NCI-H526 treated with DMSO at 0.1 percent for 48 hours (cell line): Measurements from ENCODE around the gene CST7.
"Not testable (repeated sequence)": the region's sequence is repeated elsewhere in the genome, so short reads cannot be mapped to it uniquely, and the experiment has no call there.

Experiments
- DNase-seq: peaks from one replicate; lab custom pipeline; 2025; lab: John Stamatoyannopoulos, UW

The CST7 gene

GRCh38 chr20:24986436-24987015 lies 37.5 kb downstream of the CST7 start:
- no peak for DNase-seq

DNA sequence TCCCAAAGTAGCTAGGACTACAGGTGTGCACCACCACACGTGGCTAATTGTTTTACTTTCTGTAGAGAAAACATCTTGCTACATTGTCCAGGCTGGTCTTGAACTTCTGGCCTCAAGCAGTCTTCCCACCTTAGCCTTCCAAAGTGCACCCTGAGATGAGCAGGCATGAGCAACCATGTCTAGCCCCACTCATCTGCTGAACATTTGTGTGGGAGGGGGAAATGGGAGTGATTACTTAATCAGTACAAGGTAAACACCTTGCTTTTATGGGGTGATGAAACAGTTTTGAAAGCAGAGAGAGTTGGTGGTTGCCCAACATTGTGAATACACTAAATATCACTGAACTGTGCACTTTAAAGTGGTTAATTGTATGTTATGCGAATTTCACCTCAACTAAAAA lies 38.2 kb downstream of the CST7 start:
- DNase-seq: no peak

- no peak for DNase-seq
These were observed 39.1 kb downstream of the CST7 start for GRCh38 chr20:24987873-24988835.

GRCh38 chr20:24989162-24989561 lies 40.1 kb downstream of the CST7 start:
- no peak for DNase-seq

DNA sequence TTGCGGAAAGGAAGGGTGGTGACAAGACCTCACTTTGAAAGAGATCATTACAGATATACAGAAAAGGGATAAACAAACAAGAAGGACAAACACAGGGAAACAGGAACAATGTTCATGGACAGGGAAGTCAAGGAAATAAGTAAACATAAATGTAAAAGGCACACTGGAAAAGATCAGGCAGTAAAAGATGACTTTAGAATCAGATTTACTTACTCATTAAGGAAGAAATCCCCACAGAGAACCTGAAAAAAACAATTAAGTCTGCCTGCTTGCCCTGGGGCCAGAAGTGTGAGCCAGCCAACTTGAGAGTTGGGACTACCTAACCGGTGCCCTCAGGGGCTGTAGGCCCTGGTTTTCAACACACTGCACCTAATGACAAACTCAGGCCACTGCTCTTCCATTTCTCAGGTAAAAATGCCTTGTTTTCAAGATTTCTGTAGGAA lies 41.8 kb downstream of the CST7 start:
- DNase-seq: no peak

DNA sequence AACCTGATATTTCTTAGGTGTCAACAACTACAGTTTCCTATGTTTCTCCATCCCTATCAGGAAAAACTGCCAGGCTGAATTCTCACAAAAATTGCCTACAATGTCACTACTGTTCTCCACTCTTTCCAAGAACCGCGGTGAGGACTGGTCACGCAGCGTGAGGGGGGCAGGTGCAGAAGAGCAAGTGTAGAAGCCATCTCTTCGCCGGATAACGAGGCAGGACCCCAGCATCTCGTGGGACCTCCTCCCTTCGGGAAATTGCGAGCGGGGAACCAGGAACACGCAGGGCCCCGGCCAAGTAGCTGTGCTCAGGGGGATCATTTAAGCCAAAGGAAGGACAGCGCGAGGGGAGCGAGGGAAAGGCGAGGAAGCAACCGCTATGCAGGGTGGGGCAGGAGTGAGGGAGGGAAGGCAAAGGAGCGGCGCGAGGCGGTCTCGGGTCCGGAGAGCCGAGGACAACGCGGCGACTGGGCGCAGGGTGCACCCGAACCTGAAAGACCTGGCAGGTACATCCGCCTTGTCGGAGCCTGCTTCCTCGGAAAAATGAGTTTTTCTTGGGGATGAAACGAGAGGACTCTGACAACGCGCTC lies 42.9 kb downstream of the CST7 start:
- DNase-seq: peak; percentile 55

DNA sequence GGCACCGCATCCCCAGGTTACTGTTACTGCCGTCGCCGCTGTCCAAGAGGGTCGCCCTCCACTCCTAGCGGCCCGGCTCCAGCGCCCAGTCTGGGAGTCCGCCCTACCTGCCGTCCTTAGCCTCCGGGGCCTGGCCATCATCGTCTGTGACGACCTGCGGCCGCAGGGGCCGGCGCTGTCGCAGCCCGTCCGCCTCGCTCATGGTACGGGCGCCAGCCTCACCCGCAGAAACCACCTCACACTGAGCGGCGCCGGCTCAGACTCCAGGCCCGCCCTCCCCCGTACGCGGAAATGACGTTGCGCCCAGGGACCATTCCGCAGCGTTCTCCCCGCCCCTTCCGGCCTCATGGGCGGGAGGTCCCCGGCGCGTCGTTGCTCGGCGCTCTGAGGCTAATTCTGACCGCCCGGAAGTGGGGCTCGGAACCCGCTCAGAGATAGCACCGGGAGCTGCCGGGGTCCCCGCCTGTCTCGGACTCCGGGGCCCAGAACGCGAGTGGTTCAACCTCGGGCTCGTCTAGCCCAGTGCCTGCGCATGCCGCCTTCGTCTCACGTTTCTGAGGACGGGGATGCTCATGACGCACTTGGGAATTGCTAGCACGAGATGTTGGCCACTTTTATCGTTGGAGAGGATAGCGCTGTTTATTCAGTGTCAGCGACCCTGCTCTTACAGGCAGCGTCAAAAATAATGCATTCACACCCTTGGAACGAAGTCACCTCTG lies 43.6 kb downstream of the CST7 start, which contains the start of gene APMAP:
TSS of gene APMAP (minus strand) at position 265 of the 719 bp plus-strand sequence. CDS start at position 202, 63 bp downstream.
- DNase-seq: peak; percentile 91

DNA sequence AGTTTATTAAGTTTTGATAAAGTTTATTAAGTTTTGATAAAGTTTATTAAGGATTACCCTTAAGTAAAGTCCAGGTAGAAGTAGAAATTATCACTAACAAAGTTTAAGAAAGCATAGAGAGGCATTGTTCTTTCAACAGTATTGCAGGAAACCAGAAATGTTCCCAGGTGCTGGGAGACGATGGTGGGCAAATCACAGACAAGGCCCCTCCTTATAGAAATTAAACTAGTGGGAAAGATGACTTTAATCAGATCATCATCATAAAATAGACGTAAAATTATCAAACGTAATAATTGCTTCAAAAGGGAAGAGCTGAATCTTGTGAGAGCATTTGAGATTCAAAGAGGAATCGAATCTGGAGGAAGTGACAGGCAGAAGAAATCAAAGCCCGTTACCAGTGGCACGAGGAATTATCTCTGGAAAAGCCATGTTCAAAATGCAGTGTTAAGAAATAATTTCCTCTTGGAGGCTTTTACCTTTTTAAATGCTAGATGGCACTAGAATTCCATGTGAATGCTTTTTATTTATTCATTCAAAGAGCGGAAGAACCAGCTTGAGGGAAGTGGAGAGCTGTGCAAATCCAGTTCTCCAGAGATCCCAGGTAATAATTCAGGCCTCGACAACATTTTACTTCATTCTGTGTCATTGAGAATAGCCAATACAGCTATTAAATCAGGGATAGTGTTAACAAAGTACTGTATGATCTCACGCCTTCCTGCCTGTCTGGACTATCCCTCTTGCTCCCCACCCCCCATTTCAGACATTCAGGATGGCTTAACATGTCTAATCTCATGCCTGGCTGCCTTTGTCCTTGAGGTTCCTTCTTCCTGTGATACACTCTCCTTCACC lies 44.5 kb downstream of the CST7 start:
- peak; percentile 67 for DNase-seq

- DNase-seq: no peak
These were observed 45.1 kb downstream of the CST7 start for GRCh38 chr20:24994186-24994465.

DNA sequence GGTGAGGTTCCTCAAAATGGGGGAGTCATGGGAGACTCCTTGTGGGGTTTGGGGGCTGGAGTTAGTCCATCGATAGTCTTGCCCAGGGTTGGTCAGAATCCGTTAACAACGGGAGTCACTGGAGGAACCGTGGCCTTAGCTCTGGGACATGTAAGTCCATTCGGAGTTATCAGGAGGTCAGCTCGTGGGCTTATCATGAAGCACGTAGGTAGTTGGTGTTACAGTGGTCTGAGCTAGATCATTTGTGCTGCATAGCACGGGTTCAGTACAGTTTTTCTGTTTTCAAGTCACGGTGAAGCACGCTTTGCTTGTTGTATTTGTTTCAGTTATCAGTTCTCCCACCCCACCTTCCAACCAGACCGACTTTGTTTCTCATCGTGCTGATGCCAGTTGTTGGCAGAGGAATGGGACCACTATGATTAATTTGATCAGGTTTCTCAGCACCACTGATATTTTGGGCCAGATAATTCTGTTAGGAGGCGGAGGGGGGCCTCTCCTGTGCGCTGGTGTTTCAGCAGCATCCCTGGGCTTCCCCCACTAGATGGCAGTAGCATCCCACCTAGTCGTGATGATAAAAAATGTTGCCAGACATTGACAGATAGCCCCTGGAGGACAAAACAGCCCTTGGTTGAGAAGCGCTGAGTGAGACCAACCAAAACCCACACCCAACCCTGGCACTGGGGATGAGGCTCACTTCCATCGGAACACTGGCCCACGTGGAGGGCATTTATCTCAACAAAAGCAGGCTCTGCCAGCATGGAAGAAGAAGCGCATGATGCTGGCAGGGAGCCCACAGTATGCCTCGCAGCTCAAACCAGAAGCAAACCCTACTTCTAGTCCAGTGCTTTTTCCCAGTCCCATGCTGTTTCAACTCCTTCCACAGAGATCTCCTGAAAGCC lies 45.6 kb downstream of the CST7 start:
- peak; percentile 69 for DNase-seq

DNA sequence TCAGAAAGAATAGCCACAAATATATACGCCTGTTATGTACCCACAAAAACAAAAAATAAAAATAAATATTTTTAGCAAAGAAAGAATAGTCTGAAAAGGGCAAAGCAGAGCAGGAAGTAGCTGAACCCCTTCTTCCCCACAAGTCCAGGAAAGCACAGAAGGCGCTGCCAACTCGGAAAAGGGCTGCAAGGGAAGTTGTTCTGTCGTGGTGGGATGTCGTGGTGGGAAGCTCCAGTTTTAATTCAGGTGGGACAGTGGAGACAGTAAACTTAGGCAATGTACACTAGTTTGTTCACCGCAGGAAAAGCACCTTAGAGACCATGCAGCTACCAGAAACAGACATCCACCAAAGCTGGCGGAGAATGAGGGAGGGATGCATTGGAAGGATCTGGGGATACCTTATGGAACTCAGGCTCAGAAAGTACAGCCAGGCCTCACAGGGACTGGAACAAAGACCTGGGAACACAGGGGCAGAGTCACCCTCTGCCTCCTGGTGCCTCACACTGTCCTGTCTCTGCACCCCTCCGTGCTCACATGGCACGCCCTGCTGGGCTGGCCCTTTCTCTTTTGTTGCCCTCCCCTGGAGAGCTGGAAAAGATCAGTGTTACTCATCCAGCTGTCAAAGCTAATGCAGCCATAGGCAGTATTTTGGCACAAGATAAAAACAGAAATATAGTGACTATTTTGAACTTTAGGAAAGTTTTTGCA lies 46.8 kb downstream of the CST7 start:
- DNase-seq: no peak

GRCh38 chr20:24996449-24997377 lies 47.6 kb downstream of the CST7 start:
- no peak for DNase-seq

- DNase-seq: no peak
These were observed 49.1 kb downstream of the CST7 start for GRCh38 chr20:24998121-24998520.

DNA sequence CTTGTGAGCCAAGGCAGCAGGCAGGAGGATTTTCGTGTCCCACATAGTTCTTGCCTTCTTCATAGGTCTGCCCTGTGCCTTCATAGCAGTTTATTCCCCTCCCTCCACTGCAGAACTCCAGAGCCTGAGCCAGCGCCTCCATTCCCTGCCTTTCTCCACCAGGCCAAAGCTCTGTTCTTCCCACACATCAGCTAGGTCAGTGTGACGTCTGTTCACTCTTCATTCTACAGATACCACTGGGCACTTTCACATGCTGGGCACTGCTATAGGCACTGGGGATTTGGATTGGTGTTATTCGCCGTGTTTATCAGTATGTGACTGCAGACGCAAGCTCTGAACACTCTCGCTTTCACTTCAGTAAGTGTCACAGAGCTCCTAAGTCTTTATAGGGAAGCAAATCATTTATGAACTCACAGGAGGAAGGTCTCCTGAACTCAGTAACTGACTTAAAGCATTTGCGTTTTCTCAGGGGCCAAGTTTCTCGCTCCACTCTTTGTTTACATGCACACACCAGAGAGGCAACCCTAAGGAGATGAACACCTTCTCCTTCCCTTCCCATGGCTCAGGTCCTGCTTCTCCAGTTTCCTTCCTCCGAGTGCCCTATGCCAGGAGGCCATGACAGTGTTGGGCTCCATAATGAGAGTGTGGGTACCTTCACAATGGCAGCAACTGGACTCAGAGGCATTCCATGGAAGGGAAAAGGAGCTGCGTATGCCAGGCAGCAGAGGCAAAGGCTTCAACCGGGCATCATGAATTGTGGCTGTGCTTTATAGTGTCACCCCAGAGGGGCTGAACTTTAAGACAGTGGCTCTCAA lies 49.8 kb downstream of the CST7 start:
- no peak for DNase-seq

GRCh38 chr20:24999568-24999967 lies 50.5 kb downstream of the CST7 start:
- no peak for DNase-seq

DNA sequence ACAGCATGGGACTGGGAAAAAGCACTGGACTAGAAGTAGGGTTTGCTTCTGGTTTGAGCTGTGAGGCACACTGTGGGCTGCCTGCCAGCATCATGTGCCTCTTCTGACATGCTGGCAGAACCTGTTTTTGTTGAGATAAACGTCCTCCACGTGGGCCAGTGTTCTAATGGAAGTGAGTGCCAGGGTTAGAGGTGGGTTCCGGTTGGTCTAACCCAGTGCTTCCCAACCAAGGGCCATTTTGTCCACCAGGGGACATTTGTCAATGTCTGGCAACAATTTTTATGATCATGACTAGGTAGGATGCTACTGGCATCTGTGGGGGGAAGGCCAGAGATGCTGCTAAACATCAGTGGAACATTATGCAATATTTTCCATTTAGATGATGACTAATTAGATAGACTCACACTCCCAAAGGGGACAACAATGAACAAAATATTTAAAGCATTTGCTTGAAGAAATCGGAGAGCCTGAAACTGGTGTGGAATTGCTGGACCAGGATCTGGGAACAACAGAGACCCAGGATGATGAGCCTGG lies 51.3 kb downstream of the CST7 start:
- no peak for DNase-seq

DNA sequence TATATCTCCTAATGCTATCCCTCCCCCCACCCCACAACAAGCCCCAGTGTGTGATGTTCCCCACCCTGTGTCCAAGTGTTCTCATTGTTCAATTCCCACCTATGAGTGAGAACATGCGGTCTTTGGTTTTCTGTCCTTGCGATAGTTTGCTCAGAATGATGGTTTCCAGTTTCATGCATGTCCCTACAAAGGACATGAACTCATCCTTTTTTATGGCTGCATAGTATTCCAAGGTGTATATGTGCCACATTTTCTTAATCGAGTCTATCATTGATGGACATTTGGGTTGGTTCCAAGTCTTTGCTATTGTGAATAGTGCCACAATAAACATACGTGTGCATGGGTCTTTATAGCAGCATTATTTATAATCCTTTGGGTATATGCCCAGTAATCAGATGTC lies 52.3 kb downstream of the CST7 start:
- DNase-seq: not testable (repeated sequence)

GRCh38 chr20:25003002-25003401 lies 53.9 kb downstream of the CST7 start:
- no peak for DNase-seq
